ENCODE data around the gene OPN4.

DNA sequence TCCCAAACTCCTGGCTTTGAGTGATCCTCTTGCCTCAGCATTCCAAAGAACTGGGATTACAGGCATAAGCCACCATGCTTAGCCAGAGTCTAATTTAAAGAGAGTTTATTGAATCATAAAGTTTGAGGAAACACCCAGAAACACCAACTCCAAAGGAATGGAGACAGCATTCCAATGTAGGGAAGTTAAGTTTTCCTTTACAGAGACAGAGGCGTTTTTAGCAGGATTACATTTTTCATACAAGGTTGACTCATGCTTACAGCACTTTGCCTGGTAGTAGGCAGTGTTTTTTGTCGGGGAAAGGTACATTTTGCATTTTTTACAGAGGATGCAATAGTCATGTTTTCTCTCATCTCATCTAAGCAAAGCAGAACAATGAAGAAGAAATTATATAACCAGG, 18.9 kb upstream of the OPN4 start:
- TF ChIP-seq, protein P1, sequence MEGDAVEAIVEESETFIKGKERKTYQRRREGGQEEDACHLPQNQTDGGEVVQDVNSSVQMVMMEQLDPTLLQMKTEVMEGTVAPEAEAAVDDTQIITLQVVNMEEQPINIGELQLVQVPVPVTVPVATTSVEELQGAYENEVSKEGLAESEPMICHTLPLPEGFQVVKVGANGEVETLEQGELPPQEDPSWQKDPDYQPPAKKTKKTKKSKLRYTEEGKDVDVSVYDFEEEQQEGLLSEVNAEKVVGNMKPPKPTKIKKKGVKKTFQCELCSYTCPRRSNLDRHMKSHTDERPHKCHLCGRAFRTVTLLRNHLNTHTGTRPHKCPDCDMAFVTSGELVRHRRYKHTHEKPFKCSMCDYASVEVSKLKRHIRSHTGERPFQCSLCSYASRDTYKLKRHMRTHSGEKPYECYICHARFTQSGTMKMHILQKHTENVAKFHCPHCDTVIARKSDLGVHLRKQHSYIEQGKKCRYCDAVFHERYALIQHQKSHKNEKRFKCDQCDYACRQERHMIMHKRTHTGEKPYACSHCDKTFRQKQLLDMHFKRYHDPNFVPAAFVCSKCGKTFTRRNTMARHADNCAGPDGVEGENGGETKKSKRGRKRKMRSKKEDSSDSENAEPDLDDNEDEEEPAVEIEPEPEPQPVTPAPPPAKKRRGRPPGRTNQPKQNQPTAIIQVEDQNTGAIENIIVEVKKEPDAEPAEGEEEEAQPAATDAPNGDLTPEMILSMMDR (IDR thresholded peaks at IDR 0.05) = no peak
- TF ChIP-seq POLR2AphosphoS5 (IDR thresholded peaks at IDR 0.05) (no peak), EP300 (IDR thresholded peaks at IDR 0.05) (no peak), POLR2A (IDR thresholded peaks at IDR 0.05) (no peak)
